Stomach (tissue), 9 donors: Measurements from ENCODE around the gene NAP1L4. TPM values are rescaled to one million over a fixed set of nuclear protein-coding genes. Genes with fewer than 3 reads are reported as not detected.

Experiments
- DNase-seq, 2 donors: peaks; one replicate each; pipeline versions ENCODE4 v3.0.0 to v3.0.0-alpha.2; 2013 to 2019
- H3K27ac ChIP-seq, 5 donors: fragments of 200-600 bp in 4 of 5; sonication (generic) in 4 of 5; one replicate each; pipeline ENCODE4 v1.5.1; 2013 to 2019; ENCODE audit warnings: mild to moderate bottlenecking in 1 of 5, moderate library complexity in 1 of 5
- H3K27me3 ChIP-seq, 3 donors: fragments of 200-600 bp; sonication (generic); one replicate each; pipeline ENCODE4 v1.5.1; 2017 to 2019; ENCODE audit warnings: mixed run types in 1 of 3
- H3K36me3 ChIP-seq, 4 donors: fragments of 200-600 bp; sonication (generic); 1 replicate in 3 of 4; 2 replicates in 1 of 4; pipeline ENCODE4 v1.5.1; 2016 to 2019
- H3K4me1 ChIP-seq, 4 donors: fragments of 200-600 bp; sonication (generic); one replicate each; pipeline ENCODE4 v1.5.1; 2016 to 2019
- H3K4me3 ChIP-seq, 4 donors: fragments of 200-600 bp; sonication (generic) in 3 of 4; one replicate each; pipeline ENCODE4 v1.5.1; 2016 to 2019; ENCODE audit warnings: mild to moderate bottlenecking in 1 of 4
- H3K9me3 ChIP-seq, 4 donors: fragments of 200-600 bp; sonication (generic); one replicate each; pipeline ENCODE4 v1.5.1; 2016 to 2019
- CTCF ChIP-seq, 7 experiments: fragments of 450-650 bp in 4 of 7; fragments of 200-600 bp in 3 of 7; sonication (generic) in 3 of 7; IDR thresholded peaks; one replicate each; pipeline ENCODE4 v1.5.1; 2016 to 2019; ENCODE audit warnings: antibody characterized with exemption in 7 of 7, control low read depth in 2 of 7, mild to moderate bottlenecking in 1 of 7
- EP300 ChIP-seq: sonication (generic); formaldehyde crosslinking; IDR thresholded peaks from one replicate; pipeline ENCODE4 v1.6.1; 2017; ENCODE audit warnings: antibody characterized with exemption
- POLR2A ChIP-seq, 4 donors: fragments of 450-650 bp; IDR thresholded peaks; one replicate each; pipeline ENCODE4 v1.6.1; 2016; ENCODE audit warnings: antibody characterized with exemption in 4 of 4, control low read depth in 2 of 4, mild to moderate bottlenecking in 1 of 4, moderate library complexity in 1 of 4
- POLR2AphosphoS5 ChIP-seq, 3 donors: sonication (generic); formaldehyde crosslinking; IDR thresholded peaks; one replicate each; pipeline ENCODE4 v1.6.1; 2016; ENCODE audit warnings: antibody characterized with exemption in 3 of 3
- WGBS, 5 donors: extraction: QIAGEN DNeasy Blood & Tissue Kit in 3 of 5; methylation state at CpG; one replicate each; pipeline versions ENCODE4 v1.1.5 to v1.1.7; 2013 to 2018; 5-methylcytosine and 5-hydroxymethylcytosine counted together
- intact Hi-C: fragments of 100-400 bp; cut with DNase I; formaldehyde crosslinking; loops from one replicate; pipeline ENCODE4 v1.15.1; 2023; ENCODE audit warnings: low total_unique reads
- polyA plus RNA-seq, 3 donors: library from polyadenylated mRNA; stranded (reverse); fragments of 200-250 nt; gene quantifications; one replicate each; pipeline ENCODE4 v1.2.3, GENCODE V29; 2013
- total RNA-seq, 5 donors: library from RNA; depleted of rRNA; stranded (reverse); fragments of >200 nt; gene quantifications; one replicate each; pipeline versions ENCODE4 v1.1.0 to v1.2.3, GENCODE V29; 2014 to 2016
- donor health status: healthy with polysubstance abuse.
- donor health status: Bipolar disorder and iron deficiency.
- donor health status: healthy.

The NAP1L4 gene
- total and polyA plus RNA-seq, 8 donors = 61.3 to 438 (median 121) TPM

DNA sequence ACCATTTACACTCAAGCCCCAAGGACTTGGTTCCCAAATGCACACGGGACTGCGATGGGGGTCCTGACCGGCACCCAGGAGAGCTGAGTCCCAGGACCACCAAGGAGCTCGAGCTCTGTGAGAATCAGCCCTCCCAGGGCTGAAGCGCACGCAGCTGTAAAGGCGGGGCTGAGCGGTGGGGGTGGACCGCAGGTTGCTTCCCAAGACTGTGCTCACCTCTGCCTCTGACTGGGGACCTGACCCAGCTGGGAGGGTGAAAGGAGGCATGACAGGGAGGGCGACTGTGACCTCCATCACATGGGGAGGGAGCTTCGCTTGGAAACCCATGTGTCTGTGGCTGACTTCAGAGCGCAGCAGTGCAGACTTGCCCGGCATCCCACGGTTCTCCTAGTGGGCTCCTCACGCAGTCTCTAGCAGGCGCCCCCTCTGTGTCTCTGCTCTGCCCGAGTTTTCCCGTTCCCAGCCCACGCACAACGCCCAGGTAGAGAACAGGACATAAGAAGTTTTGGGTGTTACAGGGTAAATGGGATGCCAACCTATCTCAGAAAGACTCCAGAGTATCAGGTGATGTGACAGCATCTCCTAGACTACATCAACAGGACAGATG is 15.4 kb upstream of the NAP1L4 start:
- Histone ChIP-seq H3K27me3 (no peaks in the 10 kb centered on the region), H3K9me3 (no peaks in the 10 kb centered on the region), H3K36me3 (peaks cover 53 to 97% (median 94%) of the 10 kb centered on the region in 4 donors), H3K27ac (no peak overlapping the region), H3K4me1 (peaks cover 0 to 28% (median 22%) of the 10 kb centered on the region in 4 donors), H3K4me3 (no peak overlapping the region)
- TF ChIP-seq POLR2AphosphoS5 (IDR thresholded peaks at IDR 0.05) (no peak), CTCF (IDR thresholded peaks at IDR 0.05) (no peak), EP300 (no peak), POLR2A (IDR thresholded peaks at IDR 0.05) (no peak)
- DNase-seq = no peak
- WGBS, 5 donors = 89 to 93% (median 90%) methylated on average over 10 to 20 of the region's 20 CpGs
- intact Hi-C loops = no loop called here

GRCh38 chr11:3006505-3007260 is 14.6 kb upstream of the NAP1L4 start:
- Histone ChIP-seq H3K36me3 (peaks cover 52 to 97% (median 94%) of the 10 kb centered on the region in 4 donors), H3K9me3 (no peaks in the 10 kb centered on the region), H3K4me1 (peaks cover 8 to 36% (median 29%) of the 10 kb centered on the region in 4 donors), H3K27me3 (no peaks in the 10 kb centered on the region), H3K27ac (no peak overlapping the region), H3K4me3 (no peak overlapping the region)
- no peak for DNase-seq
- intact Hi-C loops = no loop called here
- TF ChIP-seq POLR2A (IDR thresholded peaks at IDR 0.05) (no peak), POLR2AphosphoS5 (IDR thresholded peaks at IDR 0.05) (no peak), EP300 (no peak), CTCF (IDR thresholded peaks at IDR 0.05) (no peak)
- WGBS, 5 donors = 74 to 94% (median 81%) methylated on average over 17 to 21 of the region's 21 CpGs

- Histone ChIP-seq H3K4me3 (no peak overlapping the region), H3K27me3 (no peaks in the 10 kb centered on the region), H3K4me1 (peaks cover 28 to 58% (median 50%) of the 10 kb centered on the region in 4 donors), H3K27ac (peak overlapping the region in 3 of 5 donors; percentile 17 to 71 (median 63)), H3K9me3 (no peaks in the 10 kb centered on the region), H3K36me3 (peaks cover 33 to 97% (median 92%) of the 10 kb centered on the region in 4 donors)
- WGBS, 5 donors = 94 to 98% (median 95%) methylated on average over 10 of the region's 10 CpGs
- no peak for DNase-seq
- intact Hi-C loops = no loop called here
- TF ChIP-seq POLR2AphosphoS5 (IDR thresholded peaks at IDR 0.05) (no peak), EP300 (no peak), CTCF (IDR thresholded peaks at IDR 0.05) (no peak), POLR2A (IDR thresholded peaks at IDR 0.05) (no peak)
Measured at GRCh38 chr11:3004481-3004880, 12.4 kb upstream of the NAP1L4 start.

GRCh38 chr11:3003396-3004231 is 11.5 kb upstream of the NAP1L4 start:
- Histone ChIP-seq H3K27me3 (no peaks in the 10 kb centered on the region), H3K4me1 (peaks cover 32 to 66% (median 57%) of the 10 kb centered on the region in 4 donors), H3K27ac (peak overlapping the region; percentile 2 to 71 (median 33)), H3K9me3 (no peaks in the 10 kb centered on the region), H3K4me3 (no peak overlapping the region), H3K36me3 (peaks cover 32 to 94% (median 84%) of the 10 kb centered on the region in 4 donors)
- DNase-seq = peak in 1 of 2 donors; percentile 56
- intact Hi-C loops = no loop called here
- TF ChIP-seq CTCF (IDR thresholded peaks at IDR 0.05) (no peak), POLR2AphosphoS5 (IDR thresholded peaks at IDR 0.05) (no peak), EP300 (no peak), POLR2A (IDR thresholded peaks at IDR 0.05) (no peak)
- 41 to 73% (median 59%) methylated on average over 12 of the region's 12 CpGs for WGBS, 5 donors
